Epidermal melanocyte (primary cell): ENCODE data around the gene GPR39.

Experiments used
- DNase-seq: peaks from one replicate; pipeline ENCODE4 v3.0.0; 2011; ENCODE audit warnings: low spot score; ENCODE audit not compliant: insufficient read length

The GPR39 gene

GRCh38 chr2:132668987-132669907 is 252.6 kb downstream of the GPR39 start:
- DNase-seq: no peak

- DNase-seq: no peak
Measured at GRCh38 chr2:132669908-132670495, 253.4 kb downstream of the GPR39 start, which contains the start of gene LYPD1. TSS of gene LYPD1 (minus strand) at chr2:132670205. CDS start at chr2:132669932, 273 bp downstream.

DNA sequence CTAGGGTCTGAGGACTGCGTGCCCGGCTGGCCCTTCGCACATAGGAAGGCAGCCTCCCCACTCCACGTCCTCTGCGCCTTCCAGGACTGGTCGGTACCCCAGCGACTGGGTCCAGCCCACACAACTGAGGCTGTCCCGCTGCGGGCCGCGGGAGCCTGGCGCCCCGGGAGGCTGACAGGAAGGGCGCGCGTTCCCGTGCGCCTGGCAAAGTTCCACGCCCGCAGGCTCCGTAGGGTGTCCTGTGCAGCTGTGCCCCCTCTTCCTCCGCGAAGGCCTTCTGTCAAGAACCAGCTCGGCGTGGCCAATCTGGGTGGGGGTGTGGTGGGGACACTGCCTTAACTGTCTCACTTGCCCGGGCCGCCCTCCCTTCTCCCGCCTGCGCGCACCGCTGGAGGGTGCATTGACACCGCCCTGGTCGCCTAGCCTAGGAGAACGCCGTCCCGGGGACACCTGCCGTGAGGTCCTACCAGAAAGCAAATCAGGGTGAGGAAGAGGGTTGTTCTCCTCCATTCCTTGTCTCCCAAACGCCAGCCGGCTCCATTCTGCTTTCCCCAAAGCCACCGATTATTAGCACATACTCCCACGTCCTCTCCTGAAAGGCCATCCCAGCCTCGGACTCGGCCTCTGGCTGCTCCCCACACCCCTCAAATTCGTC is 254.0 kb downstream of the GPR39 start:
- no peak for DNase-seq

DNA sequence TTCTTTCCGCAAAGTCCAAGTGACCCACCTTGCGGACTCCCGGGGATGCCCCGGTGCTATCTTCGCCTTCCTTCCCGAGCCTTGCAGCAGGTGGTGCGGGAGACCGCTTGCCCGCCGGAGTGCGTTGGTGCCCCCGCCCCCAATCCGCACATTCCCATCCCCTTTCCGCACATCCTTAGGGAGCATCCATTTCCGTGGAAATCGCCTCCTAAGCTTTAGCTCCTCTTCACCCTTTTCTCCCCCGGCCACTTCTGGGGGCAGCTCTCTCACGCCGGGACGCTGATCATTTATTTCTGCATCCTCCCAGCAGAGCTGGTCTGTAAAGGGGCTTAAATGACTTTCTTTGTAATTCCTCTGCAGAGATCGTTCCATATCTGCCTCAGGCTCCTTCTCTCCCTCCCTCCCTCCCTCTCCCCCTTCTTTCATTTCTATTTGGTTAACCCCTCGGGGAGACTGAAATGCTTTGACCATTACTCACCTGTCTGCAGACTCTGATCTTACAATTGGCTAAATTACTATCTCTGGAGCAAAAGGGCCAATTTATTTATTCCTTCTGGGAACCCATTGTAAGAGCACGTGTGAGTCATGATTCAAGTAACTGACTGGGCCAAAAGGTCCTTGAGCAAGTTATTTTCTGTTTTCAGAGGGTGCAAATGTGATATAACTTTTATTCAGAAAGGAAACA is 254.7 kb downstream of the GPR39 start:
- no peak for DNase-seq

DNA sequence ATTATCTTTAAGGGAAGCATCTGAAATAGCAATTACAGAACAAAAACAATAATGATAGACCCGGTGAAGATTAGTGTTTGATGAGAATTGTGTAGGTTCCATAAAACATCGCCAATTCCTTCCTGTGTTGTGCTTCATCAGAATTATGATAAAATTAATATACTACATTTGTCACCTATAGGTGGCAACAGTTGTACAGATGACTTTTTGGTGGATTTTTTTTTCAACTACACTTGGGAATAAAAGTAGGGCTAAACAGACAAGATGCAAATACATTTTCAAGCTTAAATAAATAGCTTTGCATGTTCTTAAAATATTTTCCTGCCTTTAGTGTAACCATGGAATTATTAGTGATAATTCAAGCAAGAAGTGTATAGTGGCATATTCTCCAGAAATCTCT is 260.4 kb downstream of the GPR39 start:
- no peak for DNase-seq

DNA sequence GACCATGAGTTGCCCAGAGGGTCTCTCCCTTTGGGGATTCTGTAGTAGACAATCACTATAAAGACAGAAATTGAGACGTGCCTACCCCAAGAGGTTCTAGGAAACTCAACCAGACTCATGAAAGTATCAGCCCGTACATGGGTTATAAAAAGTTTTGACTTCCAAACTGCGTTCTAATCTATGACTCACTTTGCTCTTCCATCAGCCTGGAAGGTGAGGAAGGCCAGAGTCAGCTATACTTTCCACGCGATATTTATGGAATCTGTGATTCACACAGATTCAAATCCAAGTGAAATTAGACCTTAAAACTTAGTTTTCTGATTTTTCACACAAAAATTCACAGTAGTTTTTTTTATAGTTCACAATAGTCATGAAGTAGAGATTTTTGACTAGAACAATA is 261.1 kb downstream of the GPR39 start:
- DNase-seq: no peak

GRCh38 chr2:132678483-132678882 is 261.9 kb downstream of the GPR39 start:
- no peak for DNase-seq

DNA sequence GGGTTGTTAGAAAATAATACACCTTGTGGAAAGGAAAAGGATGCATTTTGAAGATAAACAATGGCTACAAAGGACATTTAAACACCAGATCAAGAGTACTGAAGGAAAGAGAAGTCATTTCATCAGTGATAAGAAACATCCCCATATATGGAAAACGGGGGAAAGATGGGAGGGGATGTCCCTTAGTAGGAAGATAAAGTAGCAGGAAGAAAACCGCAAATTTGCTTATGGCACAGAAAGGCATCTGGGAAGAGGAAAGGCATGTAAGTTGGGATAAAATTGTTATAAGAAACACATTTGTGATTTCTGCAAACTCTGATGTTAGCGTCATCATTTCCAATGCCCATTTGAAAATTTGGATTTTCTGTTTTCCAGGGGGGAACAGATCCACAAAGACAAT is 263.9 kb downstream of the GPR39 start:
- no peak for DNase-seq

- no peak for DNase-seq
Measured at GRCh38 chr2:132681766-132682165, 265.2 kb downstream of the GPR39 start.

GRCh38 chr2:132690664-132691303 is 274.2 kb downstream of the GPR39 start:
- DNase-seq: no peak

DNA sequence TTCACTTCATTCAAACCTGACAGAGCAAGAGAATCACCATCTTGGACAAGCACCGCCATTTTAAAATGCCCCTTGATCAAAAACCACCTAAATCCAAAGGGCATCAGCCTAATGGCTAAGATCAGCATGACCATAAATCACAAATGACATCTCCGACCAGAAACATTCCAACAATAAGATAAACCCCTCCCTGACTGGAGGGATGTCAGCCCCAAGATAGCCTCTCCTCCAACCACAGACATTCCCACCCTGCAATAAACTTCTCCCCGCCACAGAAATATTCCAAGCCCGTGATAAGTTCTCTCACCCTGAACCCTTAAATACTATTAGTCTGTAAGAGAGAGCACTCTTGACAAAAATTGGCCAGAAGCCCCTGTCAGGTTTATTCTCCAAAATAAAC is 275.0 kb downstream of the GPR39 start:
- no peak for DNase-seq

- no peak for DNase-seq
Measured at GRCh38 chr2:132692816-132693215, 276.2 kb downstream of the GPR39 start.
